Activated T-cell treated with anti-CD3 and anti-CD28 coated beads, Interleukin-2, amount 50 U/mL, for 24 hours (primary cell): Measurements from ENCODE around the gene MCM9.

Experiments used
- DNase-seq: peaks from one replicate; pipeline ENCODE4 v3.0.0-alpha.2; 2020
- H3K27ac Mint-ChIP-seq: 2 replicates; pipeline ENCODE4 v1.8.0; 2020; ENCODE audit warnings: mild to moderate bottlenecking, mixed read lengths
- H3K27me3 Mint-ChIP-seq: 2 replicates; pipeline ENCODE4 v1.8.0; 2020; ENCODE audit warnings: mixed read lengths
- H3K36me3 Mint-ChIP-seq: 2 replicates; pipeline ENCODE4 v1.8.0; 2020; ENCODE audit warnings: low read depth, mixed read lengths
- H3K4me1 Mint-ChIP-seq: 2 replicates; pipeline ENCODE4 v1.8.0; 2020; ENCODE audit warnings: low read depth, mixed read lengths
- H3K4me3 Mint-ChIP-seq: 2 replicates; pipeline ENCODE4 v1.8.0; 2020; ENCODE audit warnings: mild to moderate bottlenecking, moderate library complexity, mixed read lengths
- H3K9me3 Mint-ChIP-seq: 2 replicates; pipeline ENCODE4 v1.8.0; 2020; ENCODE audit warnings: mixed read lengths

Gene MCM9

DNA sequence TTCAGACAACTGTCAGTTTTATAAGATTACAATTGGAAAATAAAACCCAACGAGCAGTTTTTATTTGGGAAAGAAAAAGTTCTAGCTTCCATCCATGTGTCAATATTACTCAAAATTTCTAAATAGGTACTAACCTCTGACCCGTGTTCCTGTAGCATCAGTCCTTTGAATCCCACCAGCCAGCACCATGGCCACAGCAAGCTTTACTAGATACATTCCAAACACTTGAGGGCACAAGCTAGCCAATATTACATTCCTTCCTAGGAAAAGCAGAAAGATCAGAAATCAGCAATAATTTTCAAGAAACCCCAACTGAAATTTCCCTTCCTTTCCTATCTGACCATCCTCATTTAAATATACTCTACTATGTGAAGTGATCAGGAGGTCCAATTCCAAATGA lies 21.8 kb downstream of the MCM9 start:
- H3K27me3 Mint-ChIP-seq = no peaks in the 10 kb centered on the region
- no peak for DNase-seq
- H3K36me3 Mint-ChIP-seq = peaks cover 86% of the 10 kb centered on the region
- no peaks in the 10 kb centered on the region for H3K9me3 Mint-ChIP-seq
- H3K4me1 Mint-ChIP-seq = peaks cover 6% of the 10 kb centered on the region
- peak overlapping the region; percentile 56 for H3K27ac Mint-ChIP-seq
- H3K4me3 Mint-ChIP-seq = no peak overlapping the region

- DNase-seq = no peak
- peaks cover 86% of the 10 kb centered on the region for H3K36me3 Mint-ChIP-seq
These were observed 22.3 kb downstream of the MCM9 start for GRCh38 chr6:118912646-118913045.

GRCh38 chr6:118908441-118908840 lies 26.5 kb downstream of the MCM9 start:
- H3K9me3 Mint-ChIP-seq = no peaks in the 10 kb centered on the region
- no peak overlapping the region for H3K27ac Mint-ChIP-seq
- no peaks in the 10 kb centered on the region for H3K27me3 Mint-ChIP-seq
- no peak for DNase-seq
- H3K4me3 Mint-ChIP-seq = no peak overlapping the region
- peaks cover 90% of the 10 kb centered on the region for H3K36me3 Mint-ChIP-seq
- H3K4me1 Mint-ChIP-seq = peaks cover 39% of the 10 kb centered on the region

More at GRCh38 chr6:118912646-118913045, 22.3 kb downstream of the MCM9 start:
- H3K9me3 Mint-ChIP-seq = no peaks in the 10 kb centered on the region
- no peak overlapping the region for H3K4me3 Mint-ChIP-seq
- H3K27me3 Mint-ChIP-seq = no peaks in the 10 kb centered on the region
- H3K4me1 Mint-ChIP-seq = peaks cover 8% of the 10 kb centered on the region
- no peak overlapping the region for H3K27ac Mint-ChIP-seq

- Mint-ChIP-seq H3K4me1 (peaks cover 63% of the 10 kb centered on the region), H3K27me3 (no peaks in the 10 kb centered on the region), H3K27ac (peak overlapping the region; percentile 90), H3K9me3 (no peaks in the 10 kb centered on the region), H3K4me3 (peak overlapping the region; percentile 18), H3K36me3 (peaks cover 94% of the 10 kb centered on the region)
- DNase-seq = no peak
These were observed 29.1 kb downstream of the MCM9 start for GRCh38 chr6:118905851-118906250.

DNA sequence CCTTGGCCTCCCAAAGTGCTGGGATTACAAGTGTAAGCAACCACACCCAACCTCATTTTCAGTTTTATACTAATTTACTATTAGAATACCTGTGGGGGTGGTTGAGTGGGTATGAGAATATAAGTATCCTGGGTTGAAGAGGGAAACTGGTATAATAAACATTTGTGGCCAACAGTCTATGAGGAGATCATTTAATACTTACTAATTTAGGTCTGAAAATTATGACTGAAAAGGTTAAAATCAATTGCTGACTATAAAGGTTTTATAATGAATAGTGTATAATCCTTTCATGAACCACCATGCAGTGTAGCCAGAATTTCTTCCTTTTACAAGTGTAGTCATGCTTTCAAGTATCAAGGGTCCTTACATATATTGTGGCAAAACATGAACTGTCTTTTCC lies 29.9 kb downstream of the MCM9 start:
- no peak for DNase-seq
- Mint-ChIP-seq H3K27ac (peak overlapping the region; percentile 82), H3K27me3 (no peaks in the 10 kb centered on the region), H3K4me3 (no peak overlapping the region), H3K9me3 (no peaks in the 10 kb centered on the region), H3K36me3 (peaks cover 94% of the 10 kb centered on the region), H3K4me1 (peaks cover 71% of the 10 kb centered on the region)

- H3K27ac Mint-ChIP-seq = peak overlapping the region; percentile 7
- no peak for DNase-seq
- H3K27me3 Mint-ChIP-seq = no peaks in the 10 kb centered on the region
- peaks cover 82% of the 10 kb centered on the region for H3K4me1 Mint-ChIP-seq
- no peak overlapping the region for H3K4me3 Mint-ChIP-seq
- peaks cover 94% of the 10 kb centered on the region for H3K36me3 Mint-ChIP-seq
- H3K9me3 Mint-ChIP-seq = no peaks in the 10 kb centered on the region
These were observed 31.3 kb downstream of the MCM9 start for GRCh38 chr6:118903691-118904090.

- peaks cover 86% of the 10 kb centered on the region for H3K4me1 Mint-ChIP-seq
- H3K27me3 Mint-ChIP-seq = no peaks in the 10 kb centered on the region
- peak overlapping the region; percentile 30 for H3K27ac Mint-ChIP-seq
- no peak for DNase-seq
- H3K4me3 Mint-ChIP-seq = no peak overlapping the region
- no peaks in the 10 kb centered on the region for H3K9me3 Mint-ChIP-seq
- peaks cover 93% of the 10 kb centered on the region for H3K36me3 Mint-ChIP-seq
These were observed 31.8 kb downstream of the MCM9 start for GRCh38 chr6:118903138-118903537.

DNA sequence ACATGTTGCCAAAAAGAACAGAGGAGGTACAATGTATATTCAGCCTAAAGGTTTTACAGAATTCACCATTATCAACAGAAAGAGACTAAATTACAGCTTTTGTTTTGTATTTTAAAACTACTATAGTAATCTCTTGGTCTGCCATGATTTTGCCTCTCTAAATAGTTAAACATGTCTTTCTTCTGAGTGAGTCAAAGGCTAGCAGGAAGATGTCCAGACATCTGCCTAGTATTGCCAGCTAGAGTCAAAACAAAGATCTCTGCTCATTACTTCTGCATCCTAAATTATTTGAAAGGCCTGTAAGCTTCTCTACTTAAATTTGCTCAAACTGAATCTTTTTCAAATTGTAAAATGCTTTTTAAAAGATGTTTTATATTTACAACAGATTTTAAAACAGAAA lies 32.2 kb downstream of the MCM9 start:
- H3K36me3 Mint-ChIP-seq = peaks cover 92% of the 10 kb centered on the region
- peaks cover 88% of the 10 kb centered on the region for H3K4me1 Mint-ChIP-seq
- DNase-seq = no peak
- H3K9me3 Mint-ChIP-seq = no peaks in the 10 kb centered on the region
- no peaks in the 10 kb centered on the region for H3K27me3 Mint-ChIP-seq
- H3K27ac Mint-ChIP-seq = peak overlapping the region; percentile 30
- no peak overlapping the region for H3K4me3 Mint-ChIP-seq

GRCh38 chr6:118899948-118900347 lies 35.0 kb downstream of the MCM9 start:
- Mint-ChIP-seq H3K4me1 (peaks cover 80% of the 10 kb centered on the region), H3K9me3 (no peaks in the 10 kb centered on the region), H3K36me3 (peaks cover 69% of the 10 kb centered on the region), H3K27me3 (no peaks in the 10 kb centered on the region), H3K4me3 (no peak overlapping the region), H3K27ac (peak overlapping the region; percentile 44)
- DNase-seq = no peak

DNA sequence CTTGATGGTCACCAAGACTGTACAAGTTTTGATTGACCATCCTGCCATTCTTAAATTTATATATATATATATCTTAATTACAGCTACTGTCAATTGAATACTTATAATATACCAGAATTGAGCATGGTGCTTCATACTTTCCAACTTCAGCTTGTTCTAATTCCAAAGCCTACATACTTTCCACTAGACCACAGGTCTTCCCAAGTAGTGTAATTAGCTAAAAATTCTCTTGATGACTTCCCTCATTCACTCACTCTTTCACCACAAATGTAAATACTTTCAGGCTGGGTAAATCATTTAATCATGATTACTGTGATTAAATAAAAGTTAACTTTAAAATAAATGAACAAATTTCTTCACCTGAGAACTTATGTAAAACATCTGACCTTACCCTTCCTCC lies 37.6 kb downstream of the MCM9 start:
- no peaks in the 10 kb centered on the region for H3K27me3 Mint-ChIP-seq
- peak overlapping the region; percentile 83 for H3K27ac Mint-ChIP-seq
- peaks cover 63% of the 10 kb centered on the region for H3K4me1 Mint-ChIP-seq
- peaks cover 56% of the 10 kb centered on the region for H3K36me3 Mint-ChIP-seq
- H3K4me3 Mint-ChIP-seq = peak overlapping the region; percentile 45
- DNase-seq = no peak
- no peaks in the 10 kb centered on the region for H3K9me3 Mint-ChIP-seq

DNA sequence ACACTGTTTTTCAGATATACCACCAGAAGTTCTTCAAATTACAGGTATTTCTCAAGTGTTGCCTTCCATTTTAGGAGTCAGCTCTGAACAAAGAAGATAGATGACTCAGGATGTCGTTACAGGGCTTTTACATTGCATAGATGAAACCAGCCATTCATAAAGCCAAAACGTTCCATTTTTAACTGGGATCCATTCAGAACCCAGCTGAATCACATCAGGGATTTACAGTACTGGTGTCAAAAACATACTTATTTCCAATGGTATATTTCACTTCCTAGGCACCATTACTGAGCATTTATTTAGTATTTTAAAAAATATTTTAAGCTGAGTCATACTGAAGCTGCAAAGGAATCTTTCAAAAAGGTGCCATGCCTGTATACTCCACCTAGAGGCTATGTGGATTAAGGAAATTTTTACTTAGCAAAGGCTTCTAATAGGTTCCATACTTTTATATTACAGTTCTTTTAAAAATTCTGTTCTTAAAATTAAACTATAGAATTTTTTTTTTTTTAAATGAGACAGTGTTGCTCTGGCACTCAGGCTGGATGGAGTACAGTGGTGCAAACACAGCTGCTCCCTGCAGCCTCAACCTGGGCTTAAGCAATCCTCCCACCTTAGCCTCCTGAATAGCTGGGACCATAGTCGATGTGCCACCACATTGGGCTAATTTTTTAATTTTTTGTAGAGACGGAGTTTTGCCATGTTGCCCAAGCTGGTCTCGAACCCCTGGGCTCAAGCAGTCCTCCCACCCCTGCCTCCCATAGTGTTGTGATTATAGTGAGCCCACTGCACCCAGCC lies 38.4 kb downstream of the MCM9 start:
- Mint-ChIP-seq H3K27me3 (no peaks in the 10 kb centered on the region), H3K9me3 (no peaks in the 10 kb centered on the region), H3K36me3 (peaks cover 48% of the 10 kb centered on the region), H3K4me3 (peak overlapping the region; percentile 79), H3K4me1 (peaks cover 65% of the 10 kb centered on the region), H3K27ac (peak overlapping the region; percentile 94)
- no peak for DNase-seq

GRCh38 chr6:118895859-118896258 lies 39.1 kb downstream of the MCM9 start:
- Mint-ChIP-seq H3K9me3 (no peaks in the 10 kb centered on the region), H3K4me3 (peak overlapping the region; percentile 79), H3K4me1 (peaks cover 65% of the 10 kb centered on the region), H3K27ac (peak overlapping the region; percentile 94), H3K27me3 (no peaks in the 10 kb centered on the region), H3K36me3 (peaks cover 44% of the 10 kb centered on the region)
- DNase-seq = no peak

DNA sequence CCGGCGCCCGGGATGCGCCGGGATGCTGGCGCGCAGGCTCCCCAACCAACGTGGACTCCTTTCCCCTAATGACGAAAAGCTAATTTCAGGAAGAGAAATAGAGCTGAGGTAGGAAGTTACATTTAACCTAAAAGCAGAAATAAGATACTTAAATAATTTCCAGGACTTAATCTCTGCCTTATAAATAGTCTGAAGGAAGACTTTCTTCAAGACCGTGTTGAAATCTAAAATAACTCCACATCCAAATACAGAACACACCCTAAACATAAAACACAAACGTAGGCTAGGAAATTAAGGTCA lies 39.7 kb downstream of the MCM9 start:
- Mint-ChIP-seq H3K4me1 (peaks cover 62% of the 10 kb centered on the region), H3K36me3 (peaks cover 38% of the 10 kb centered on the region), H3K9me3 (no peaks in the 10 kb centered on the region), H3K27me3 (no peaks in the 10 kb centered on the region), H3K4me3 (peak overlapping the region; percentile 94), H3K27ac (peak overlapping the region; percentile 93)
- DNase-seq = no peak

GRCh38 chr6:118894425-118895260 lies 40.3 kb downstream of the MCM9 start:
- peak overlapping the region; percentile 94 for H3K4me3 Mint-ChIP-seq
- no peaks in the 10 kb centered on the region for H3K27me3 Mint-ChIP-seq
- H3K4me1 Mint-ChIP-seq = peaks cover 61% of the 10 kb centered on the region
- peak; percentile 78 for DNase-seq
- peak overlapping the region; percentile 96 for H3K27ac Mint-ChIP-seq
- no peaks in the 10 kb centered on the region for H3K9me3 Mint-ChIP-seq
- peaks cover 34% of the 10 kb centered on the region for H3K36me3 Mint-ChIP-seq

DNA sequence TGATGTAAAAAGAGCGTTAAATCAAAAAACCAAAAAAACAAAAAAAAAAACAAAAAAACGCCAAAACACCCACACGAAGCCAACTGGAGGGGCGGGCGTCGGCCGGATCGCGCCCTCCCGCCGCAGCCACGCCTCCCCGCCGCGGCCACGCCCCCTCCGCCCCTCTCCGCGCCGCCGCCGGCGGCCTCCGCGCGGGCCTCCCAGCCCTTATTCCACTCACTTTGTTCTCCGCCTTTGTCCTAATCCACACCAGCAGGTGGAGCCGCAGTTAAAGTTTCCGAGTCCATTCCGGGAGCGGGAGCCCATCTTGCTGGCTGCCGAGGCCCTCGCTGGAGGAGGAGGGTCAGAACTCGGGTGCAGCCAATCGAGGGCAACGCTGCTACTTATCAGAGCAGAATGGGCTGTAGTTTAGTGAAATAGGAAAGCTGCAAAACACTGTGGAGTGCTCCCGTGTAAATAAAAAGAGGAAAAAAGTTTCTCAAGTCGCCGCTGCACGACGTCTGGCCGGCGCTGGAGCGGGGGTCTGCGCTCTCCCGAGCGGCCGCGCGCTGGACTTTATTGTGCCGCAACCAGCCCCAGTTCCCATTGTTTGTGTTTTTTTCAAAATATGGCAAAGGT lies 41.0 kb downstream of the MCM9 start, which contains the start of gene ASF1A:
ASF1A (plus strand) TSS at position 346 of the 618 bp plus-strand sequence; CDS start at position 608, 262 bp downstream.
- H3K4me3 Mint-ChIP-seq = peak within 1 kb of the TSS; percentile 94
- peaks cover 34% of the 10 kb centered on the region for H3K36me3 Mint-ChIP-seq
- H3K27me3 Mint-ChIP-seq = no peaks in the 10 kb centered on the region
- DNase-seq = peak; percentile 95
- H3K27ac Mint-ChIP-seq = peak within 1 kb of the TSS; percentile 96
- peaks cover 61% of the 10 kb centered on the region for H3K4me1 Mint-ChIP-seq
- H3K9me3 Mint-ChIP-seq = no peaks in the 10 kb centered on the region
